OCI-LY7 (cell line): ENCODE results near the gene RANBP9. TPM values are rescaled to one million over a fixed set of nuclear protein-coding genes. Genes with fewer than 3 reads are reported as not detected.

Experiments
- BruUV-seq: library from RNA; stranded (reverse); fragments of 400-500 nt; replicated peaks from 2 replicates; lab custom pipeline; 2021; lab: Mats Ljungman, UMichigan
- CTCF ChIA-PET: fragments of 300-600 bp; sonication (Branson Sonifier 250); formaldehyde crosslinking; loops from one replicate; lab custom pipeline; 2022; ENCODE audit warnings: antibody characterized with exemption; ENCODE audit not compliant: unreplicated experiment; lab: Charles Lee
- POLR2A ChIA-PET: fragments of 300-600 bp; sonication (Branson Sonifier 250); formaldehyde crosslinking; loops from one replicate; lab custom pipeline; 2022; ENCODE audit warnings: antibody characterized with exemption; lab: Charles Lee
- DNase-seq: peaks from one replicate; pipeline ENCODE4 v3.0.0-alpha.2; 2015; ENCODE audit warnings: low spot score
- H2AFZ ChIP-seq: fragments of 200-600 bp; sonication (generic), shearing (Covaris generic); 2 replicates; pipeline ENCODE4 v1.6.1; 2014; ENCODE audit warnings: mild to moderate bottlenecking, antibody characterized with exemption, low read length, moderate library complexity
- H3K27ac ChIP-seq: fragments of 200-600 bp; sonication (generic); 2 replicates; pipeline ENCODE4 v1.5.1; 2014; ENCODE audit warnings: mixed run types, low read depth, mild to moderate bottlenecking, moderate library complexity, low read length, inconsistent platforms; ENCODE audit not compliant: poor library complexity, severe bottlenecking
- H3K36me3 ChIP-seq: fragments of 200-600 bp; sonication (generic); 2 replicates; pipeline ENCODE4 v1.6.1; 2014; ENCODE audit warnings: mild to moderate bottlenecking, antibody characterized with exemption, low read length, moderate library complexity, mixed read lengths; ENCODE audit not compliant: insufficient read depth
- H3K4me1 ChIP-seq: fragments of 200-600 bp; sonication (generic); 2 replicates; pipeline ENCODE4 v1.5.1; 2014; ENCODE audit warnings: mild to moderate bottlenecking, low read length; ENCODE audit not compliant: insufficient read depth, poor library complexity, severe bottlenecking
- H3K4me2 ChIP-seq: fragments of 200-600 bp; sonication (generic); 2 replicates; pipeline ENCODE4 v1.6.1; 2014; ENCODE audit warnings: mild to moderate bottlenecking, low read length
- H3K4me3 ChIP-seq: fragments of 200-600 bp; sonication (generic); 2 replicates; pipeline ENCODE4 v1.5.1; 2014; ENCODE audit warnings: mild to moderate bottlenecking, low read depth, low read length; ENCODE audit not compliant: poor library complexity, severe bottlenecking
- H3K79me2 ChIP-seq: fragments of 200-600 bp; sonication (generic); 2 replicates; pipeline ENCODE4 v1.6.1; 2016; ENCODE audit warnings: low read depth, mild to moderate bottlenecking, low read length, moderate library complexity, mixed read lengths; ENCODE audit not compliant: insufficient read depth
- H3K9me2 ChIP-seq: fragments of 200-600 bp; sonication (generic); 2 replicates; pipeline ENCODE4 v1.6.1; 2016; ENCODE audit warnings: mild to moderate bottlenecking, low read length, mixed read lengths; ENCODE audit not compliant: insufficient read depth
- H3K9me3 ChIP-seq: fragments of 200-600 bp; sonication (generic); 2 replicates; pipeline ENCODE4 v1.6.1; 2014; ENCODE audit warnings: mild to moderate bottlenecking, mixed run types, low read length, mixed read lengths
- H4K20me1 ChIP-seq: fragments of 200-600 bp; sonication (generic); 2 replicates; pipeline ENCODE4 v1.6.1; 2014; ENCODE audit warnings: mild to moderate bottlenecking, antibody characterized with exemption, low read length, moderate library complexity, mixed read lengths; ENCODE audit not compliant: insufficient read depth
- CTCF ChIP-seq: fragments of 200-600 bp; sonication (generic); conservative IDR thresholded peaks from 2 replicates; pipeline ENCODE4 v1.5.1; 2014; ENCODE audit warnings: mild to moderate bottlenecking, antibody characterized with exemption, low read length, moderate library complexity, mixed read lengths
- EZH2phosphoT487 ChIP-seq: fragments of 200-600 bp; sonication (generic); IDR thresholded peaks from 2 replicates; pipeline ENCODE4 v1.6.1; 2018; ENCODE audit warnings: low read depth, borderline replicate concordance, mild to moderate bottlenecking, mixed run types, antibody characterized with exemption, low read length, moderate library complexity, mixed read lengths
- intact Hi-C: fragments of 100-400 bp; cut with micrococcal nuclease; formaldehyde crosslinking; loops from one replicate; pipeline ENCODE4 v1.10.0; 2022; ENCODE audit not compliant: unreplicated experiment
- total RNA-seq, 2 experiments: library from RNA; depleted of rRNA in 1 of 2; stranded (reverse); fragments of >200 nt in 1 of 2; shearing (Covaris generic) in 1 of 2; gene quantifications; 2 replicates each; pipeline ENCODE4 v1.2.3, GENCODE V29; 2014 to 2022

RANBP9 gene
- total RNA-seq, 2 experiments from 2014 or later = 20.5 to 35.0 TPM

- Histone ChIP-seq H3K9me2 (no peaks in the 10 kb centered on the region), H3K4me3 (peak overlapping the region; percentile 76), H3K27ac (peak overlapping the region; percentile 89), H3K79me2 (peaks cover 16% of the 10 kb centered on the region; the same call in 1 of the 2 replicates), H3K4me1 (peaks cover 23% of the 10 kb centered on the region), H3K9me3 (peaks cover 18% of the 10 kb centered on the region), H2AFZ (no peak overlapping the region), H3K36me3 (peaks cover 8% of the 10 kb centered on the region), H3K4me2 (peak overlapping the region; percentile 96), H4K20me1 (no peaks in the 10 kb centered on the region)
- DNase-seq = no peak
- BruUV-seq = no TSS peak
- intact Hi-C loops = loop anchor here (1.0 to 5.0 kb wide), 5 partner anchors 121 to 239 kb away; partner anchors contain the start of gene MCUR1
- TF ChIP-seq CTCF (peak; percentile 93), EZH2phosphoT487 (no peak)
- CTCF ChIA-PET = interaction anchor here (1.1 to 1.3 kb wide), 2 partner anchors 11 to 38 kb away, joined by 3 to 5 read pairs; no protein-coding TSS in a partner anchor
- POLR2A ChIA-PET = interaction anchor here (0.5 to 5.3 kb wide), 13 partner anchors 13 to 248 kb away, joined by 3 to 39 read pairs (median 6); partner anchors contain the start of genes NOL7 and TBC1D7
Observed at GRCh38 chr6:13575377-13575775, 136.3 kb downstream of the RANBP9 start.

- POLR2A ChIA-PET = interaction anchor here (0.5 to 5.3 kb wide), 20 partner anchors 13 to 276 kb away, joined by 3 to 39 read pairs (median 4); partner anchors contain the start of genes NOL7 and TBC1D7
- Histone ChIP-seq H3K4me1 (peaks cover 23% of the 10 kb centered on the region), H3K4me2 (peak within 1 kb of the TSS; percentile 96), H2AFZ (peak within 1 kb of the TSS; percentile 91), H3K79me2 (peaks cover 16% of the 10 kb centered on the region; the same call in 1 of the 2 replicates), H3K9me2 (no peaks in the 10 kb centered on the region), H3K4me3 (peak within 1 kb of the TSS; percentile 76), H3K36me3 (peaks cover 8% of the 10 kb centered on the region), H4K20me1 (no peaks in the 10 kb centered on the region), H3K27ac (peak within 1 kb of the TSS; percentile 89), H3K9me3 (peaks cover 18% of the 10 kb centered on the region)
- DNase-seq = peak; percentile 89
- no peak for TF ChIP-seq CTCF
- TF ChIP-seq EZH2phosphoT487 = no peak
- no TSS peak for BruUV-seq
- CTCF ChIA-PET = interaction anchor here (0.7 to 1.4 kb wide), 8 partner anchors 12 to 122 kb away, joined by 3 to 6 read pairs (median 4); no protein-coding TSS in a partner anchor
- intact Hi-C loops = loop anchor here (1.0 to 5.0 kb wide), 9 partner anchors 41 to 240 kb away; partner anchors contain the start of genes GFOD1, MCUR1, NOL7 and RANBP9
Observed at GRCh38 chr6:13574571-13575376, 136.9 kb downstream of the RANBP9 start, which contains the start of gene SIRT5. TSS of gene SIRT5 (plus strand) at chr6:13574601. CDS start at chr6:13584111, 9,510 bp downstream.
